Parathyroid adenoma (tissue), 2 donors: ENCODE measurements around the gene ARHGDIB.

Source experiments
- H2AFZ ChIP-seq: fragments of 300-600 bp; sonication (generic); one replicate; pipeline ENCODE4 v1.7.0; 2017; ENCODE audit warnings: antibody characterized with exemption, mild to moderate bottlenecking
- H3K27ac ChIP-seq: fragments of 300-600 bp; sonication (generic); one replicate; pipeline ENCODE4 v1.7.0; 2017
- H3K27me3 ChIP-seq: fragments of 300-600 bp; sonication (generic); one replicate; pipeline ENCODE4 v1.7.0; 2017; ENCODE audit warnings: low read length; ENCODE audit not compliant: control insufficient read depth, insufficient read depth
- H3K36me3 ChIP-seq: fragments of 300-600 bp; sonication (generic); one replicate; pipeline ENCODE4 v1.7.0; 2017; ENCODE audit warnings: low read length; ENCODE audit not compliant: control insufficient read depth, insufficient read depth
- H3K4me1 ChIP-seq: fragments of 300-600 bp; sonication (generic); one replicate; pipeline ENCODE4 v1.7.0; 2017; ENCODE audit warnings: control low read depth
- H3K4me2 ChIP-seq: fragments of 300-600 bp; sonication (generic); one replicate; pipeline ENCODE4 v1.7.0; 2017; ENCODE audit warnings: low read length
- H3K4me3 ChIP-seq: fragments of 300-600 bp; sonication (generic); one replicate; pipeline ENCODE4 v1.7.0; 2017; ENCODE audit warnings: low read depth, low read length
- H3K79me2 ChIP-seq: fragments of 300-600 bp; sonication (generic); one replicate; pipeline ENCODE4 v1.7.0; 2017; ENCODE audit warnings: control low read depth
- H3K9ac ChIP-seq: fragments of 300-600 bp; sonication (generic); one replicate; pipeline ENCODE4 v1.7.0; 2017; ENCODE audit warnings: mild to moderate bottlenecking
- H3K9me3 ChIP-seq: fragments of 300-600 bp; sonication (generic); one replicate; pipeline ENCODE4 v1.7.0; 2017; ENCODE audit warnings: low read length; ENCODE audit not compliant: control insufficient read depth
- TF ChIP-seq, protein P1 (sequence below): fragments of 300-600 bp; sonication (generic); IDR thresholded peaks from one replicate; pipeline ENCODE4 v1.7.0; 2017; ENCODE audit warnings: antibody characterized with exemption, mild to moderate bottlenecking
- donor health status: primary hyperparathyroidism.

The ARHGDIB gene

DNA sequence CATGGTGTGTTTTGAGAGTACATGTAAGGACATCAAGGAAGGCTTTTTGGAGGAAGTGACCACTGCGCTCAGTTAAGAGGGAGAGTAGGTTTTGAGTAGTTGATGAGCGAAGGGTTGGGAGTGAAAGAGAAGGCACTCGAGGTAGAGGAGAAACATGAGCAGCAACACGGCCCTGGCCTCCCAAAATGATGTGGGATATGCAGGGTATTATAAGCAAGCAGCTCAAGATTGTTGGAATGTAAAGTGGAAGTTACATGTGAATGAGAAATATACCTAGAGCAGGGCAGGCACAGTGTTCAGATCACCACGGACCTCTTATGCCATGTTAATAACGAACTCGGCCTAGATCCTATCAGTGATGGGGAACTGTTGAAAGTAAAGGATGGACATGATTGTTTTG lies 2.1 kb upstream of the ARHGDIB start:
- Histone ChIP-seq H3K27me3 (no peaks in the 10 kb centered on the region), H3K9ac (no peak overlapping the region), H3K4me3 (no peak overlapping the region), H3K79me2 (no peaks in the 10 kb centered on the region), H3K4me1 (no peaks in the 10 kb centered on the region), H3K27ac (no peak overlapping the region), H3K4me2 (no peak overlapping the region), H3K36me3 (no peaks in the 10 kb centered on the region), H3K9me3 (no peaks in the 10 kb centered on the region), H2AFZ (no peak overlapping the region)
- TF ChIP-seq, protein P1, sequence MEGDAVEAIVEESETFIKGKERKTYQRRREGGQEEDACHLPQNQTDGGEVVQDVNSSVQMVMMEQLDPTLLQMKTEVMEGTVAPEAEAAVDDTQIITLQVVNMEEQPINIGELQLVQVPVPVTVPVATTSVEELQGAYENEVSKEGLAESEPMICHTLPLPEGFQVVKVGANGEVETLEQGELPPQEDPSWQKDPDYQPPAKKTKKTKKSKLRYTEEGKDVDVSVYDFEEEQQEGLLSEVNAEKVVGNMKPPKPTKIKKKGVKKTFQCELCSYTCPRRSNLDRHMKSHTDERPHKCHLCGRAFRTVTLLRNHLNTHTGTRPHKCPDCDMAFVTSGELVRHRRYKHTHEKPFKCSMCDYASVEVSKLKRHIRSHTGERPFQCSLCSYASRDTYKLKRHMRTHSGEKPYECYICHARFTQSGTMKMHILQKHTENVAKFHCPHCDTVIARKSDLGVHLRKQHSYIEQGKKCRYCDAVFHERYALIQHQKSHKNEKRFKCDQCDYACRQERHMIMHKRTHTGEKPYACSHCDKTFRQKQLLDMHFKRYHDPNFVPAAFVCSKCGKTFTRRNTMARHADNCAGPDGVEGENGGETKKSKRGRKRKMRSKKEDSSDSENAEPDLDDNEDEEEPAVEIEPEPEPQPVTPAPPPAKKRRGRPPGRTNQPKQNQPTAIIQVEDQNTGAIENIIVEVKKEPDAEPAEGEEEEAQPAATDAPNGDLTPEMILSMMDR = no peak

DNA sequence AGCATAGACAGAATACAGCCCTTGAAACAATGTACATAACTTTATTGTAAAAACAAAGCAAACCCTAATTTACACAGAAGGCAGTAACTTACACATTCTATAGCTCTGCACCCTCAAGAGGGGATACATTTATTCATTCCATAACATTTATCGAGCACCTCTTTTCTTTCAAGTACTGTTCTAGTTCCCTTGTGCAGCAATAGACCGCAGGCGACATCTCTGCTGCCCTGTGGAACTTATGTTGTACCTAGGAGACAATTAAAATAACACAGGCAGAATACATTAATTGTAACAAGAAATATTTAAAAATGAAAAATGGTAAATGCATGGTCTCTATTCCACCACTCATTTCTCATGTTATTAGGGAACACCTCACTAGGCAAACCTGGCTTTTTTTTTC lies 1.4 kb upstream of the ARHGDIB start:
- Histone ChIP-seq H3K27me3 (no peaks in the 10 kb centered on the region), H3K27ac (no peak overlapping the region), H3K4me1 (no peaks in the 10 kb centered on the region), H3K4me3 (no peak overlapping the region), H2AFZ (no peak overlapping the region), H3K9me3 (no peaks in the 10 kb centered on the region), H3K9ac (no peak overlapping the region), H3K36me3 (no peaks in the 10 kb centered on the region), H3K4me2 (no peak overlapping the region), H3K79me2 (no peaks in the 10 kb centered on the region)
- TF ChIP-seq, protein P1 = no peak

DNA sequence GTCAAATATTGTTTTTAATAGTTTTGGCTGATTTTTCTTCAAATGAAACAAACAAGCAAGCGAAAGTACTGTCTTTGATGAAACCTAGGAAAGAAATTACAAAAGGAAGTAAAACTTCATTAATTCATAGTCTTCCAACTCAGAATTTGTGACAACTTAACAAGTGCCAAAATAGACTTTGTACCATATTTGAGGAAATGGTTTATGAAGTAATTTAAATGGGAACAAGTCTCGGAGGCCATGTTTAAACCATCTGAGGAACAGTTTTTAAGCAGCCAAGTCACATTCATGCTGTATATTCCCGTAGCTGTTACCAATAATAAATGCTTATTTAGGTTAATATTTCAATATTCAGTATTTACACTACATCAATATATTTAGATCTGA lies 745 bp upstream of the ARHGDIB start:
- H3K9ac ChIP-seq = no peak overlapping the region
- TF ChIP-seq, protein P1 = no peak
- peak overlapping the region; percentile 39 for H3K4me2 ChIP-seq
- H3K27me3 ChIP-seq = no peaks in the 10 kb centered on the region
- H3K27ac ChIP-seq = peak overlapping the region; percentile 48
- peak overlapping the region; percentile 7 for H2AFZ ChIP-seq
- no peaks in the 10 kb centered on the region for H3K9me3 ChIP-seq
- H3K79me2 ChIP-seq = no peaks in the 10 kb centered on the region
- H3K4me3 ChIP-seq = peak overlapping the region; percentile 49
- H3K36me3 ChIP-seq = no peaks in the 10 kb centered on the region
- no peaks in the 10 kb centered on the region for H3K4me1 ChIP-seq

DNA sequence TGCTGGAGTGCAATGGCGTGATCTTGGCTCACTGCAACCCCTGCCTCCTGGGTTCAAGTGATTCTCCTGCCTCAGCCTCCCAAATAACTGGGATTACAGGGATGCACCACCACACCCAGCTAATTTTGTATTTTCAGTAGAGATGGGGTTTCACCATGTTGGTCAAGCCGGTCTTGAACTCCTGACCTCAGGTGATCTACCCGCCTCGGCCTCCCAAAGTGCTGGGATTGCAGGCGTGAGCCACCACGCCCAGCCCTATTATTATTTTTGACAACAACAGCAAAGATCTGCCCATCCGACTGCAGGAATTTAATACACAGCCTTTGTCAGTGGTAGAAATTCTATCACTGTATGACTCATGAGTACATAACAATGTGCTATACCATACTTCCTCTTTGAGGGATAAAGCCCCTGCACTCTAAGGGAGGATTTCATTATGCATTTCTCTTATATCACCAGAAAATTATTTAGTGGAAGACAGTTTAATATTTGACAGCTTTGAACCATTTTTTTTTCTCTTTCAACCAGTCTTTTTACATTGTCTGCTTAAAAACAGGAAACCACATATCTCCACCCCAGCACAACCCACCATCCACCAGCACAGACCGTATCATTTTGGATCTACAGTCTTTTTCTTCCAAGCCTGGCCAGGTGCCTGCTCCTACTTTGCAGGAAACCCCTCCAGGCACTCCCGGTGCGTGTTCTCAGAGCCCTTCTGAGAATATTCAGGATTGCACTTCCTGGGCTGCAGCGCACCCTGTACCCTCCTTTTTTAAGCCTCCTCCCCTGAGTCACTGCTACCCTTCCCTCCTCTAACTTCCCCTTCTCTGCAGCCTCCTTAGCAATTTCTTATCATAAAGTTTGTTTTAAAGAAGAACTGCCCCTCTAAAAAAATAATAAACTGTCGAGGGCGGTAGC lies 594 bp downstream of the ARHGDIB start:
- Histone ChIP-seq H3K4me2 (peak overlapping the region; percentile 33), H3K4me3 (peak overlapping the region; percentile 49), H3K4me1 (no peaks in the 10 kb centered on the region), H3K9ac (no peak overlapping the region), H3K9me3 (no peaks in the 10 kb centered on the region), H3K79me2 (no peaks in the 10 kb centered on the region), H3K36me3 (no peaks in the 10 kb centered on the region), H3K27me3 (no peaks in the 10 kb centered on the region), H2AFZ (no peak overlapping the region), H3K27ac (peak overlapping the region; percentile 48)
- TF ChIP-seq, protein P1 = no peak
